HepG2 (cell line): ENCODE results near the gene SH3YL1. TPM values are rescaled to one million over a fixed set of nuclear protein-coding genes. Genes with fewer than 3 reads are reported as not detected.

ENCODE experiments used
- CBX2 ChIP-seq, 2 experiments: fragments of 200-600 bp in 1 of 2; sonication (generic); formaldehyde crosslinking in 1 of 2; IDR thresholded peaks; 2 replicates each; pipeline versions ENCODE4 v1.7.0 to v1.8.1; 2018 to 2022; ENCODE audit warnings: low read depth in 2 of 2, low read length in 1 of 2, mild to moderate bottlenecking in 1 of 2, missing genetic modification reagents in 1 of 2
- CENPT ChIP-seq: sonication (generic); formaldehyde crosslinking; IDR thresholded peaks from 2 replicates; pipeline ENCODE4 v1.8.0; 2022; ENCODE audit warnings: low read depth, mild to moderate bottlenecking, moderate library complexity, missing genetic modification reagents
- HNF4A ChIP-seq: sonication (generic); formaldehyde crosslinking; IDR thresholded peaks from 2 replicates; pipeline ENCODE4 v1.4.0; 2020; ENCODE audit warnings: missing genetic modification reagents
- HOXA3 ChIP-seq: sonication (generic); formaldehyde crosslinking; IDR thresholded peaks from 2 replicates; pipeline ENCODE4 v1.5.0; 2020; ENCODE audit warnings: missing genetic modification reagents
- KDM5A ChIP-seq: fragments of 200-600 bp; sonication (generic); IDR thresholded peaks from 2 replicates; pipeline ENCODE4 v1.7.0; 2018; ENCODE audit warnings: antibody characterized with exemption, mild to moderate bottlenecking, low read length, borderline replicate concordance
- MAFF ChIP-seq: IDR thresholded peaks from 2 replicates; pipeline ENCODE4 v1.6.1; 2011; ENCODE audit warnings: low read depth, low read length, improper control_type of control experiment
- MIXL1 ChIP-seq: IDR thresholded peaks from 2 replicates; pipeline ENCODE4 v1.6.1; 2016
- RARG ChIP-seq: sonication (generic); formaldehyde crosslinking; IDR thresholded peaks from 2 replicates; pipeline ENCODE4 v1.4.0; 2020; ENCODE audit warnings: low read depth, mild to moderate bottlenecking, missing genetic modification reagents
- SSRP1 ChIP-seq: IDR thresholded peaks from 2 replicates; pipeline ENCODE4 v1.6.1; 2016; ENCODE audit warnings: control low read depth
- TGIF2 ChIP-seq: IDR thresholded peaks from 2 replicates; pipeline ENCODE4 v1.6.1; 2016; ENCODE audit warnings: control low read depth, missing compliant biosample characterization
- TP53 ChIP-seq: sonication (generic); formaldehyde crosslinking; conservative IDR thresholded peaks from 2 replicates; pipeline ENCODE4 v1.4.0; 2020; ENCODE audit warnings: missing genetic modification reagents
- YEATS2 ChIP-seq: sonication (generic); formaldehyde crosslinking; IDR thresholded peaks from 2 replicates; pipeline ENCODE4 v1.4.0; 2020; ENCODE audit warnings: missing genetic modification reagents, borderline replicate concordance
- ZBTB42 ChIP-seq: sonication (generic); formaldehyde crosslinking; IDR thresholded peaks from 2 replicates; pipeline ENCODE4 v1.5.0; 2020; ENCODE audit warnings: mild to moderate bottlenecking, missing genetic modification reagents
- ZNF552 ChIP-seq: sonication (generic); formaldehyde crosslinking; IDR thresholded peaks from 2 replicates; pipeline ENCODE4 v1.9.0; 2022; ENCODE audit warnings: missing genetic modification reagents, mild to moderate bottlenecking, borderline replicate concordance
- ZNF720 ChIP-seq: sonication (generic); formaldehyde crosslinking; IDR thresholded peaks from 2 replicates; pipeline ENCODE4 v1.4.0; 2020; ENCODE audit warnings: missing genetic modification reagents
- polyA plus RNA-seq, 8 experiments: library from polyadenylated mRNA; depleted of rRNA in 3 of 8; stranded (reverse) in 7 of 8; unstranded in 1 of 8; fragments of >200 nt; fragmentation: Illumina TruSeq in 4 of 8; extraction: Trizol in 4 of 8; gene quantifications; 2 replicates each; pipeline versions ENCODE4 v1.2.1 to v1.2.3, GENCODE V29; 2011 to 2016; ENCODE audit warnings: low read depth in 4 of 8, missing spikeins in 1 of 8, mixed read lengths in 1 of 8; ENCODE audit not compliant: insufficient read depth in 1 of 8
- total RNA-seq, 5 experiments: library from RNA; depleted of rRNA; stranded (reverse); fragments of >200 nt; fragmentation: Illumina TruSeq; extraction: Trizol; gene quantifications; 2 replicates each; pipeline ENCODE4 v1.2.3, GENCODE V29; 2016; ENCODE audit warnings: low read depth in 1 of 5
- TF ChIP-seq, protein P1 (sequence below): sonication (generic); formaldehyde crosslinking; conservative IDR thresholded peaks from 2 replicates; pipeline ENCODE4 v1.4.0; 2020; ENCODE audit warnings: missing genetic modification reagents
- TF ChIP-seq, protein P2 (sequence below): sonication (generic); formaldehyde crosslinking; IDR thresholded peaks from 2 replicates; pipeline ENCODE4 v1.4.0; 2020; ENCODE audit warnings: missing genetic modification reagents, borderline replicate concordance
- TF ChIP-seq, protein P3 (sequence below): sonication (generic); formaldehyde crosslinking; IDR thresholded peaks from 2 replicates; pipeline ENCODE4 v1.5.0; 2020; ENCODE audit warnings: missing genetic modification reagents, mild to moderate bottlenecking, borderline replicate concordance
- TF ChIP-seq, protein P4 (sequence below): sonication (generic); formaldehyde crosslinking; IDR thresholded peaks from 2 replicates; pipeline ENCODE4 v1.5.1; 2020; ENCODE audit warnings: missing genetic modification reagents, mild to moderate bottlenecking, borderline replicate concordance
- TF ChIP-seq, protein P5 (sequence below): sonication (generic); formaldehyde crosslinking; IDR thresholded peaks from 2 replicates; pipeline ENCODE4 v1.4.0; 2020; ENCODE audit warnings: missing genetic modification reagents

The SH3YL1 gene
- total and polyA plus RNA-seq, 2 of the 13 experiments (the other 11 are each of a cell fraction or from before 2014, with no cell fraction given): 13.0 to 48.2 TPM

- TF ChIP-seq CENPT (CRISPR knock-in tag) (no peak), ZBTB42 (CRISPR knock-in tag) (no peak), TP53 (CRISPR knock-in tag) (0 out of 2 replicates have a peak, but pooled peaks have one; percentile 59), ZNF720 (CRISPR knock-in tag) (no peak), MIXL1 (CRISPR knock-in tag) (peak; percentile 45; the same call in 1 of the 2 replicates), SSRP1 (CRISPR knock-in tag) (no peak), MAFF (0 out of 2 replicates have a peak, but pooled peaks have one; percentile 52), ZNF552 (no peak), HNF4A (peak; percentile 86), RARG (CRISPR knock-in tag) (peak; percentile 24; the same call in 1 of the 2 replicates), HOXA3 (CRISPR knock-in tag) (peak; percentile 76), KDM5A (no peak; the same call in 1 of the 2 replicates), CBX2 (IDR thresholded peaks at IDR 0.05; ENCODE audit: low read depth, low read length) (no peak), CBX2 (CRISPR knock-in tag; IDR thresholded peaks at IDR 0.05; ENCODE audit: low read depth) (peak; percentile 59; the same call in 1 of the 2 replicates), YEATS2 (CRISPR knock-in tag) (peak; percentile 70; the same call in 1 of the 2 replicates), TGIF2 (peak; percentile 95)
- TF ChIP-seq, protein P1, sequence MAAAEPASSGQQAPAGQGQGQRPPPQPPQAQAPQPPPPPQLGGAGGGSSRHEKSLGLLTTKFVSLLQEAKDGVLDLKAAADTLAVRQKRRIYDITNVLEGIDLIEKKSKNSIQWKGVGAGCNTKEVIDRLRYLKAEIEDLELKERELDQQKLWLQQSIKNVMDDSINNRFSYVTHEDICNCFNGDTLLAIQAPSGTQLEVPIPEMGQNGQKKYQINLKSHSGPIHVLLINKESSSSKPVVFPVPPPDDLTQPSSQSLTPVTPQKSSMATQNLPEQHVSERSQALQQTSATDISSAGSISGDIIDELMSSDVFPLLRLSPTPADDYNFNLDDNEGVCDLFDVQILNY (CRISPR knock-in tag): no peak
- TF ChIP-seq, protein P2, sequence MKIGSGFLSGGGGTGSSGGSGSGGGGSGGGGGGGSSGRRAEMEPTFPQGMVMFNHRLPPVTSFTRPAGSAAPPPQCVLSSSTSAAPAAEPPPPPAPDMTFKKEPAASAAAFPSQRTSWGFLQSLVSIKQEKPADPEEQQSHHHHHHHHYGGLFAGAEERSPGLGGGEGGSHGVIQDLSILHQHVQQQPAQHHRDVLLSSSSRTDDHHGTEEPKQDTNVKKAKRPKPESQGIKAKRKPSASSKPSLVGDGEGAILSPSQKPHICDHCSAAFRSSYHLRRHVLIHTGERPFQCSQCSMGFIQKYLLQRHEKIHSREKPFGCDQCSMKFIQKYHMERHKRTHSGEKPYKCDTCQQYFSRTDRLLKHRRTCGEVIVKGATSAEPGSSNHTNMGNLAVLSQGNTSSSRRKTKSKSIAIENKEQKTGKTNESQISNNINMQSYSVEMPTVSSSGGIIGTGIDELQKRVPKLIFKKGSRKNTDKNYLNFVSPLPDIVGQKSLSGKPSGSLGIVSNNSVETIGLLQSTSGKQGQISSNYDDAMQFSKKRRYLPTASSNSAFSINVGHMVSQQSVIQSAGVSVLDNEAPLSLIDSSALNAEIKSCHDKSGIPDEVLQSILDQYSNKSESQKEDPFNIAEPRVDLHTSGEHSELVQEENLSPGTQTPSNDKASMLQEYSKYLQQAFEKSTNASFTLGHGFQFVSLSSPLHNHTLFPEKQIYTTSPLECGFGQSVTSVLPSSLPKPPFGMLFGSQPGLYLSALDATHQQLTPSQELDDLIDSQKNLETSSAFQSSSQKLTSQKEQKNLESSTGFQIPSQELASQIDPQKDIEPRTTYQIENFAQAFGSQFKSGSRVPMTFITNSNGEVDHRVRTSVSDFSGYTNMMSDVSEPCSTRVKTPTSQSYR (CRISPR knock-in tag): peak; percentile 41; the same call in 1 of the 2 replicates
- TF ChIP-seq, protein P3, sequence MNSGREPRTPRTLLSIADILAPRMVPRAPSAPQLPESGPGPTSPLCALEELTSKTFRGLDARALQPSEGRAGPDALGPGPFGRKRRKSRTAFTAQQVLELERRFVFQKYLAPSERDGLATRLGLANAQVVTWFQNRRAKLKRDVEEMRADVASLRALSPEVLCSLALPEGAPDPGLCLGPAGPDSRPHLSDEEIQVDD (CRISPR knock-in tag): no peak
- TF ChIP-seq, protein P4, sequence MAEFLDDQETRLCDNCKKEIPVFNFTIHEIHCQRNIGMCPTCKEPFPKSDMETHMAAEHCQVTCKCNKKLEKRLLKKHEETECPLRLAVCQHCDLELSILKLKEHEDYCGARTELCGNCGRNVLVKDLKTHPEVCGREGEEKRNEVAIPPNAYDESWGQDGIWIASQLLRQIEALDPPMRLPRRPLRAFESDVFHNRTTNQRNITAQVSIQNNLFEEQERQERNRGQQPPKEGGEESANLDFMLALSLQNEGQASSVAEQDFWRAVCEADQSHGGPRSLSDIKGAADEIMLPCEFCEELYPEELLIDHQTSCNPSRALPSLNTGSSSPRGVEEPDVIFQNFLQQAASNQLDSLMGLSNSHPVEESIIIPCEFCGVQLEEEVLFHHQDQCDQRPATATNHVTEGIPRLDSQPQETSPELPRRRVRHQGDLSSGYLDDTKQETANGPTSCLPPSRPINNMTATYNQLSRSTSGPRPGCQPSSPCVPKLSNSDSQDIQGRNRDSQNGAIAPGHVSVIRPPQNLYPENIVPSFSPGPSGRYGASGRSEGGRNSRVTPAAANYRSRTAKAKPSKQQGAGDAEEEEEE (CRISPR knock-in tag): peak; percentile 37; the same call in 1 of the 2 replicates
- TF ChIP-seq, protein P5, sequence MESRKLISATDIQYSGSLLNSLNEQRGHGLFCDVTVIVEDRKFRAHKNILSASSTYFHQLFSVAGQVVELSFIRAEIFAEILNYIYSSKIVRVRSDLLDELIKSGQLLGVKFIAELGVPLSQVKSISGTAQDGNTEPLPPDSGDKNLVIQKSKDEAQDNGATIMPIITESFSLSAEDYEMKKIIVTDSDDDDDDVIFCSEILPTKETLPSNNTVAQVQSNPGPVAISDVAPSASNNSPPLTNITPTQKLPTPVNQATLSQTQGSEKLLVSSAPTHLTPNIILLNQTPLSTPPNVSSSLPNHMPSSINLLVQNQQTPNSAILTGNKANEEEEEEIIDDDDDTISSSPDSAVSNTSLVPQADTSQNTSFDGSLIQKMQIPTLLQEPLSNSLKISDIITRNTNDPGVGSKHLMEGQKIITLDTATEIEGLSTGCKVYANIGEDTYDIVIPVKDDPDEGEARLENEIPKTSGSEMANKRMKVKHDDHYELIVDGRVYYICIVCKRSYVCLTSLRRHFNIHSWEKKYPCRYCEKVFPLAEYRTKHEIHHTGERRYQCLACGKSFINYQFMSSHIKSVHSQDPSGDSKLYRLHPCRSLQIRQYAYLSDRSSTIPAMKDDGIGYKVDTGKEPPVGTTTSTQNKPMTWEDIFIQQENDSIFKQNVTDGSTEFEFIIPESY: no peak
These were observed 87.7 kb downstream of the SH3YL1 start (continued) for GRCh38 chr2:175880-176820.
